C4-2B (cell line): Measurements from ENCODE around the gene DMRTB1.
A peak's percentile ranks its signal among the peaks of the same experiment; 100 is the strongest.

Source experiments
- H3K27ac ChIP-seq: fragments of 450-650 bp; 2 replicates; pipeline ENCODE4 v1.5.1; 2017
- CTCF ChIP-seq: fragments of 450-650 bp; conservative IDR thresholded peaks from 2 replicates; pipeline ENCODE4 v1.5.1; 2017; ENCODE audit warnings: mild to moderate bottlenecking
- ZFX ChIP-seq: fragments of 450-650 bp; IDR thresholded peaks from 2 replicates; pipeline ENCODE4 v1.6.1; 2017

DMRTB1 gene

GRCh38 chr1:53448241-53448841, 10.9 kb upstream of the DMRTB1 start:
- TF ChIP-seq CTCF (no peak), ZFX (no peak)
- no peak overlapping the region for H3K27ac ChIP-seq

GRCh38 chr1:53449021-53449420, 10.2 kb upstream of the DMRTB1 start:
- H3K27ac ChIP-seq: no peak overlapping the region
- no peak for TF ChIP-seq ZFX
- TF ChIP-seq CTCF: no peak

GRCh38 chr1:53449693-53450092, 9.5 kb upstream of the DMRTB1 start:
- TF ChIP-seq CTCF (no peak), ZFX (no peak)
- H3K27ac ChIP-seq: no peak overlapping the region

GRCh38 chr1:53450225-53450624, 9.0 kb upstream of the DMRTB1 start:
- TF ChIP-seq ZFX (no peak), CTCF (peak; percentile 72)
- no peak overlapping the region for H3K27ac ChIP-seq

GRCh38 chr1:53454019-53454418, 5.2 kb upstream of the DMRTB1 start:
- no peak overlapping the region for H3K27ac ChIP-seq
- TF ChIP-seq CTCF (no peak), ZFX (no peak)

- TF ChIP-seq ZFX: no peak
- TF ChIP-seq CTCF: no peak
These were observed 3.7 kb upstream of the DMRTB1 start for GRCh38 chr1:53455364-53455991.

GRCh38 chr1:53458634-53459033, 565 bp upstream of the DMRTB1 start:
- no peak overlapping the region for H3K27ac ChIP-seq
- TF ChIP-seq ZFX: no peak
- TF ChIP-seq CTCF: no peak

More at GRCh38 chr1:53455364-53455991, 3.7 kb upstream of the DMRTB1 start:
- H3K27ac ChIP-seq: no peak overlapping the region
